ENCODE data around the gene RNU5B-1.

DNA sequence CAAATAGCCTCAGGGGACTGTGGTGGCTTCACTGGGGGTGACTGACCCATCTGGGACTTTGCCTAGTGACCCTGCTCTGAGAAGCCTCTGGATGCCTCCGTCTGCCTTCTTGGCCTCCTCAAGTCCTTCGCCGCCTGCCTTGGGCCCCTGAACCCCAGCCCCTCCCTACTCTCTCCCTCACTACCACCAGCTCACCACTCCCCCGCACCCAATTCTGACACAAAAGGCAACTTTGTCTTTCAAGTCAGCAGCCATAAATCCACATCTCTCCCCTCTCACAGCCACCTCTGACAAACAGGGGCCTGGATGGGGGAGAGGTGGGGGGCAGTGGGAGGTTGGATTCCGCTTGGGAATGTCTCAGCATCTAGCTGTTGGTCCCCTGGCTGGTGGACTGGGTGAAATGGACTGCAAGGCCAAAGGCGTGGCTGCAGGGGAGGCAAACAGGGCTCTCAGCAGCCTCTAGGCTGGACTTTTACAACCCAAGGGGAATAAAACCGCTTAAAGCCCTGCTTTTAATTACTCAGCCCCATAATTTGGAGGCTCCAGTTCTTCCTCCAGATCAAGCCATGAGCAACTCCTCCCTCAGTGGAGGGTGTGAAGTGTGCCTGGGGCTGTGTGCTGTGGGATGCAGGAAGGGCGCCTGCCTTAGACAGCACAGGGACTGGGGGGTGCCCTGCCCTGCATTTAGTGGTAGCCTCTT lies 39.9 kb downstream of the RNU5B-1 start:
- TF ChIP-seq RAD21 (conservative IDR thresholded peaks at IDR 0.05 in 1 of 2, IDR thresholded peaks at IDR 0.05 in 1 of 2) = no peak
- no peak for TF ChIP-seq CTCF (IDR thresholded peaks at IDR 0.05)
- no peak for TF ChIP-seq PHF8 (IDR thresholded peaks at IDR 0.05; ENCODE audit: borderline replicate concordance, low read depth)
- TF ChIP-seq, protein P1, sequence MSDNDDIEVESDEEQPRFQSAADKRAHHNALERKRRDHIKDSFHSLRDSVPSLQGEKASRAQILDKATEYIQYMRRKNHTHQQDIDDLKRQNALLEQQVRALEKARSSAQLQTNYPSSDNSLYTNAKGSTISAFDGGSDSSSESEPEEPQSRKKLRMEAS (IDR thresholded peaks at IDR 0.05) = no peak
- TF ChIP-seq POLR2A (IDR thresholded peaks at IDR 0.05; ENCODE audit: low read length) = no peak
- no peak for TF ChIP-seq RCOR1 (IDR thresholded peaks at IDR 0.05; ENCODE audit: low read depth, low read length)
- TF ChIP-seq POLR2AphosphoS2 (conservative IDR thresholded peaks at IDR 0.05; ENCODE audit: low read length) = no peak
- TF ChIP-seq, protein P2, sequence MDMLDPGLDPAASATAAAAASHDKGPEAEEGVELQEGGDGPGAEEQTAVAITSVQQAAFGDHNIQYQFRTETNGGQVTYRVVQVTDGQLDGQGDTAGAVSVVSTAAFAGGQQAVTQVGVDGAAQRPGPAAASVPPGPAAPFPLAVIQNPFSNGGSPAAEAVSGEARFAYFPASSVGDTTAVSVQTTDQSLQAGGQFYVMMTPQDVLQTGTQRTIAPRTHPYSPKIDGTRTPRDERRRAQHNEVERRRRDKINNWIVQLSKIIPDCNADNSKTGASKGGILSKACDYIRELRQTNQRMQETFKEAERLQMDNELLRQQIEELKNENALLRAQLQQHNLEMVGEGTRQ (IDR thresholded peaks at IDR 0.05) = no peak
